H1 (cell line): ENCODE results near the gene GLRA2. TPM values are rescaled to one million over a fixed set of nuclear protein-coding genes. Genes with fewer than 3 reads are reported as not detected.

ENCODE experiments used
- CTCF ChIA-PET: fragments of 300-600 bp; sonication (Branson Sonifier 250); formaldehyde crosslinking; loops from one replicate; lab custom pipeline; 2021; ENCODE audit not compliant: partially characterized antibody; lab: Charles Lee
- POLR2A ChIA-PET: fragments of 300-600 bp; sonication (Branson Sonifier 250); formaldehyde crosslinking; loops from one replicate; lab custom pipeline; 2021; ENCODE audit warnings: inconsistent platforms; ENCODE audit not compliant: partially characterized antibody; lab: Charles Lee
- DNase-seq, 2 experiments: peaks; one replicate each; pipeline versions ENCODE4 v3.0.0 to v3.0.0-alpha.2; 2010 to 2022; ENCODE audit warnings: low spot score in 2 of 2, low read depth in 1 of 2, mixed read lengths in 1 of 2
- FAIRE-seq: peaks from 2 replicates; lab custom pipeline; 2011; peaks lifted over from hg19 to GRCh38; lab: Jason Lieb, UNC
- H2AFZ ChIP-seq: 2 replicates; pipeline ENCODE4 v1.8.1; 2012; ENCODE audit warnings: low read length, inconsistent platforms
- H2AK5ac ChIP-seq: 2 replicates; pipeline ENCODE4 v1.6.1; 2013; ENCODE audit warnings: low read depth, low read length
- H2BK120ac ChIP-seq: replicated peaks from 2 replicates; pipeline ENCODE3; 2013; ENCODE audit warnings: low read depth, low read length, inconsistent platforms
- H2BK12ac ChIP-seq: 2 replicates; pipeline ENCODE4 v1.6.1; 2013; ENCODE audit warnings: low read depth, low read length
- H2BK15ac ChIP-seq: 2 replicates; pipeline ENCODE4 v1.6.1; 2013; ENCODE audit warnings: low read length
- H2BK20ac ChIP-seq: 2 replicates; pipeline ENCODE4 v1.6.1; 2013; ENCODE audit warnings: low read length
- H2BK5ac ChIP-seq: 2 replicates; pipeline ENCODE4 v1.6.1; 2013; ENCODE audit warnings: low read depth, low read length
- H3K14ac ChIP-seq: 2 replicates; pipeline ENCODE4 v1.6.1; 2013; ENCODE audit warnings: inconsistent platforms; ENCODE audit not compliant: insufficient read length
- H3K18ac ChIP-seq: 2 replicates; pipeline ENCODE4 v1.6.1; 2013; ENCODE audit warnings: low read length; ENCODE audit errors: extremely low read depth
- H3K23ac ChIP-seq: 2 replicates; pipeline ENCODE4 v1.6.1; 2013; ENCODE audit warnings: inconsistent platforms; ENCODE audit not compliant: insufficient read length
- H3K23me2 ChIP-seq: 2 replicates; pipeline ENCODE4 v1.6.1; 2013; ENCODE audit warnings: low read depth, low read length
- H3K27ac ChIP-seq: 2 replicates; pipeline ENCODE4 v1.6.1; 2011; ENCODE audit warnings: low read depth, low read length, inconsistent platforms
- H3K27me3 ChIP-seq, 4 experiments: replicated peaks in 1 of 4; 1 replicate in 1 of 4; 2 replicates in 3 of 4; pipeline versions ENCODE4 v1.6.1 to v1.8.1; 2011 to 2013; ENCODE audit warnings: low read length in 3 of 4, mild to moderate bottlenecking in 3 of 4, inconsistent platforms in 2 of 4, mixed read lengths in 2 of 4, moderate library complexity in 1 of 4; ENCODE audit not compliant: control insufficient read depth in 3 of 4, insufficient read depth in 3 of 4; ENCODE audit errors: extremely low read depth in 1 of 4
- H3K36me3 ChIP-seq, 4 experiments: 2 replicates each; pipeline versions ENCODE4 v1.6.1 to v1.8.1; 2011 to 2013; ENCODE audit warnings: mild to moderate bottlenecking in 4 of 4, low read length in 3 of 4, moderate library complexity in 2 of 4, control low read depth in 1 of 4, inconsistent platforms in 1 of 4; ENCODE audit not compliant: insufficient read depth in 4 of 4, control insufficient read depth in 2 of 4
- H3K4ac ChIP-seq: replicated peaks from 2 replicates; pipeline ENCODE3; 2013; ENCODE audit warnings: low read length, low read depth, mixed read lengths, inconsistent platforms; ENCODE audit not compliant: insufficient read length
- H3K4me1 ChIP-seq, 4 experiments: replicated peaks in 1 of 4; 1 replicate in 1 of 4; 2 replicates in 3 of 4; pipeline versions ENCODE4 v1.6.1 to v1.8.1; 2011 to 2013; ENCODE audit warnings: low read length in 3 of 4, inconsistent platforms in 2 of 4, mixed read lengths in 1 of 4; ENCODE audit not compliant: insufficient read depth in 4 of 4, control insufficient read depth in 3 of 4
- H3K4me2 ChIP-seq, 2 experiments: 2 replicates each; pipeline versions ENCODE4 v1.6.1 to v1.8.1; 2011 to 2013; ENCODE audit warnings: low read depth in 2 of 2, low read length in 2 of 2, control low read depth in 1 of 2, inconsistent platforms in 1 of 2, mild to moderate bottlenecking in 1 of 2; ENCODE audit not compliant: insufficient read depth in 1 of 2
- H3K4me3 ChIP-seq, 4 experiments: fragments of 200-600, 300-600 bp in 1 of 4; sonication (generic), shearing (Covaris generic), sonication (Bioruptor Twin) in 1 of 4; 2 replicates each; pipeline versions ENCODE4 v1.5.1 to v1.8.1; 2011 to 2016; ENCODE audit warnings: low read length in 4 of 4, low read depth in 3 of 4, control low read depth in 2 of 4, inconsistent platforms in 2 of 4, mild to moderate bottlenecking in 2 of 4, mixed read lengths in 1 of 4, moderate library complexity in 1 of 4; ENCODE audit not compliant: insufficient read depth in 2 of 4; ENCODE audit errors: extremely low read depth in 1 of 4
- H3K56ac ChIP-seq: replicated peaks from 2 replicates; pipeline ENCODE3; 2013; ENCODE audit warnings: low read depth, mild to moderate bottlenecking, mixed read lengths, low read length, inconsistent platforms; ENCODE audit not compliant: insufficient read length
- H3K79me1 ChIP-seq: 2 replicates; pipeline ENCODE4 v1.6.1; 2013; ENCODE audit warnings: low read depth, low read length, control low read depth
- H3K79me2 ChIP-seq, 2 experiments: 2 replicates each; pipeline versions ENCODE4 v1.6.1 to v1.8.1; 2012 to 2013; ENCODE audit warnings: low read length in 2 of 2, mild to moderate bottlenecking in 2 of 2, inconsistent platforms in 1 of 2; ENCODE audit not compliant: insufficient read depth in 2 of 2, control insufficient read depth in 1 of 2
- H3K9ac ChIP-seq, 4 experiments: replicated peaks in 1 of 4; 1 replicate in 1 of 4; 2 replicates in 3 of 4; pipeline versions ENCODE4 v1.6.1 to v1.8.1; 2011 to 2013; ENCODE audit warnings: low read depth in 3 of 4, low read length in 3 of 4, control low read depth in 2 of 4, mild to moderate bottlenecking in 2 of 4, moderate library complexity in 2 of 4, inconsistent platforms in 1 of 4; ENCODE audit errors: extremely low read depth in 1 of 4
- H3K9me3 ChIP-seq, 2 experiments: 2 replicates each; pipeline versions ENCODE4 v1.6.1 to v1.8.1; 2012 to 2013; ENCODE audit warnings: mild to moderate bottlenecking in 2 of 2, moderate library complexity in 2 of 2, control low read depth in 1 of 2, inconsistent platforms in 1 of 2, low read depth in 1 of 2, low read length in 1 of 2, mixed read lengths in 1 of 2; ENCODE audit not compliant: insufficient read depth in 2 of 2
- H4K20me1 ChIP-seq, 2 experiments: replicated peaks in 1 of 2; 2 replicates each; pipeline versions ENCODE3 to v1.8.1; 2011 to 2013; ENCODE audit warnings: inconsistent platforms in 2 of 2, low read length in 2 of 2, mild to moderate bottlenecking in 1 of 2; ENCODE audit not compliant: insufficient read depth in 2 of 2, control insufficient read depth in 1 of 2
- H4K5ac ChIP-seq: 2 replicates; pipeline ENCODE4 v1.6.1; 2013; ENCODE audit warnings: low read length, low read depth, mixed read lengths, inconsistent platforms; ENCODE audit not compliant: insufficient read length
- H4K8ac ChIP-seq: 2 replicates; pipeline ENCODE4 v1.8.0; 2013; ENCODE audit warnings: mild to moderate bottlenecking, moderate library complexity, low read length, inconsistent platforms; ENCODE audit not compliant: insufficient read depth; ENCODE audit errors: extremely low read depth
- H4K91ac ChIP-seq: replicated peaks from 2 replicates; pipeline ENCODE3; 2013; ENCODE audit warnings: low read length, mixed read lengths, inconsistent platforms; ENCODE audit not compliant: insufficient read length
- CTCF ChIP-seq, 3 experiments: IDR thresholded peaks; 1 replicate in 2 of 3; 2 replicates in 1 of 3; pipeline versions ENCODE4 v1.5.1 to v1.6.1; 2011; ENCODE audit warnings: low read length in 3 of 3, mild to moderate bottlenecking in 3 of 3, inconsistent platforms in 2 of 3, low read depth in 1 of 3, moderate library complexity in 1 of 3; ENCODE audit not compliant: insufficient read depth in 1 of 3; ENCODE audit errors: control extremely low read depth in 1 of 3
- HDAC2 ChIP-seq, 2 experiments: fragments of 300-600 bp in 1 of 2; sonication (generic) in 1 of 2; IDR thresholded peaks; 2 replicates each; pipeline ENCODE4 v1.6.1; 2011 to 2012; ENCODE audit warnings: low read depth in 2 of 2, low read length in 2 of 2, mild to moderate bottlenecking in 2 of 2, moderate library complexity in 2 of 2, borderline replicate concordance in 1 of 2, inconsistent platforms in 1 of 2
- HDAC6 ChIP-seq: IDR thresholded peaks from one replicate; pipeline ENCODE4 v1.7.1; 2012; ENCODE audit warnings: low read depth, mild to moderate bottlenecking, inconsistent platforms, low read length, moderate library complexity
- JUN ChIP-seq: IDR thresholded peaks from 2 replicates; pipeline ENCODE4 v1.6.1; 2011; ENCODE audit warnings: low read depth, mild to moderate bottlenecking, improper control_type of control experiment, low read length
- KDM4A ChIP-seq: IDR thresholded peaks from one replicate; pipeline ENCODE4 v1.7.1; 2012; ENCODE audit warnings: low read depth, mild to moderate bottlenecking, moderate library complexity, low read length, inconsistent platforms; ENCODE audit not compliant: severe bottlenecking
- RBBP5 ChIP-seq: IDR thresholded peaks from 2 replicates; pipeline ENCODE4 v1.7.1; 2012; ENCODE audit warnings: low read depth, mild to moderate bottlenecking, inconsistent platforms, low read length, moderate library complexity, borderline replicate concordance
- SIRT6 ChIP-seq: IDR thresholded peaks from one replicate; pipeline ENCODE4 v1.7.1; 2012; ENCODE audit warnings: low read length, inconsistent platforms
- SP4 ChIP-seq: IDR thresholded peaks from 2 replicates; pipeline ENCODE4 v1.6.1; 2012; ENCODE audit warnings: low read length, inconsistent platforms
- TAF1 ChIP-seq: IDR thresholded peaks from 2 replicates; pipeline ENCODE4 v1.6.1; 2011; ENCODE audit warnings: mild to moderate bottlenecking, low read depth, low read length
- TBP ChIP-seq: IDR thresholded peaks from 2 replicates; pipeline ENCODE4 v1.6.1; 2011; ENCODE audit warnings: low read depth, low read length, improper control_type of control experiment
- WGBS, 2 experiments: shearing (Covaris generic) in 1 of 2; methylation state at CpG; one replicate each; pipeline versions ENCODE4 v1.1.6 to v1.1.7; 2013 to 2015; ENCODE audit warnings: low lambda C conversion rate in 2 of 2, mixed read lengths in 2 of 2, inconsistent platforms in 1 of 2, low coverage in 1 of 2, missing lambda C conversion rate in 1 of 2; ENCODE audit not compliant: insufficient replicate concordance in 2 of 2, insufficient coverage in 1 of 2, insufficient read length in 1 of 2; ENCODE audit errors: extremely low coverage in 1 of 2, missing lambda C conversion rate in 1 of 2; 5-methylcytosine and 5-hydroxymethylcytosine counted together
- polyA plus RNA-seq, 7 experiments: library from polyadenylated mRNA; depleted of rRNA in 3 of 7; stranded (reverse) in 5 of 7; unstranded in 2 of 7; fragments of >200 nt in 5 of 7; fragments of 200-250 nt in 2 of 7; gene quantifications; 1 replicate in 5 of 7; 2 replicates in 1 of 7; 4 replicates in 1 of 7; pipeline versions ENCODE4 v1.2.1 to v1.2.3, GENCODE V29; 2011 to 2013; ENCODE audit warnings: missing spikeins in 2 of 7, mixed read lengths in 2 of 7
- total RNA-seq: library from RNA; stranded (reverse); fragmentation: NEBNext Ultra II Directional; extraction: Animal tissue kit (Norgen Biotek cat#: 25700); gene quantifications from 2 replicates; pipeline ENCODE4 v1.2.1, GENCODE V29; 2021

The GLRA2 gene
- total and polyA plus RNA-seq, 2 of the 8 experiments (the other 6 are each of a cell fraction or from before 2014, with no cell fraction given) = not detected

- 81% methylated on average over 4 of the region's 4 CpGs; no CpG with 5 or more reads in 1 of the 2 experiments for WGBS, 2 experiments
- TF ChIP-seq RBBP5 (no peak), CTCF (IDR thresholded peaks at IDR 0.05; ENCODE audit: control extremely low read depth in 1 of 3, insufficient read depth in 1 of 3, low read depth in 1 of 3, low read length in 3 of 3) (no peak), JUN (no peak), SIRT6 (no peak), HDAC6 (no peak), SP4 (no peak), HDAC2 (IDR thresholded peaks at IDR 0.05; ENCODE audit: borderline replicate concordance in 1 of 2, low read depth in 2 of 2, low read length in 2 of 2) (no peak), TBP (no peak), KDM4A (no peak), TAF1 (no peak)
- TF ChIP-seq, all 59 proteins: peak for 0
- Histone ChIP-seq H3K9ac (no peak overlapping the region), H2BK15ac (no peak overlapping the region), H2AK5ac (no peak overlapping the region), H3K18ac (no peak overlapping the region), H3K79me1 (no peaks in the 10 kb centered on the region), H3K23ac (no peak overlapping the region), H4K8ac (no peak overlapping the region), H3K27ac (no peak overlapping the region), H4K91ac (no peak overlapping the region), H3K4ac (no peak overlapping the region), H3K4me1 (no peaks in the 10 kb centered on the region), H3K4me2 (no peak overlapping the region), H4K20me1 (no peaks in the 10 kb centered on the region), H3K23me2 (no peaks in the 10 kb centered on the region), H2AFZ (no peak overlapping the region), H2BK12ac (no peak overlapping the region), H2BK20ac (no peak overlapping the region), H3K36me3 (no peaks in the 10 kb centered on the region), H3K9me3 (no peaks in the 10 kb centered on the region), H3K4me3 (no peak overlapping the region), H3K56ac (no peak overlapping the region), H2BK5ac (no peak overlapping the region), H2BK120ac (no peak overlapping the region), H3K14ac (no peak overlapping the region), H3K79me2 (no peaks in the 10 kb centered on the region), H3K27me3 (no peaks in the 10 kb centered on the region), H4K5ac (no peak overlapping the region)
- no peak for DNase-seq
- POLR2A ChIA-PET = no interaction called here
- FAIRE-seq = no peak
- CTCF ChIA-PET = no interaction called here
Measured at GRCh38 chrX:14616301-14616700, 87.0 kb downstream of the GLRA2 start.
